ENCODE data around the gene TXNDC16.

DNA sequence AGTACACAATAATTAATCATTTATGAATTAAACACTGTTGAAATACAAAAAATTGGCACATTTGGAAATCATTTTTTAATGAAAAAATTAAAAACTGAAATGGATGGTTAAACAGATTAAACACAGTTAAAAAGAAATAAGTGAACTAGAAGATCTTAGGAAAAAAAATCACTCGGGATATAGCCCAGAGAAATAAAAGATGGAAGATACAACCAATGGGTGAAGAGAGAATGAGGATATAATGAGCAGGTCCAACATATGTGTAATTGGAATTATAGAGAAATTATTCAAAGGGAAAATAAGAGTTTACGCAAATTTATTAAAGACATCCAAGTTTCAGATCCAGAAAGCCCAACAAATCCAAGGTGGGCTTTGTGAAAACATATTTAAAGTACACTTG, 6.4 kb upstream of the TXNDC16 start:
- TF ChIP-seq, protein P1, sequence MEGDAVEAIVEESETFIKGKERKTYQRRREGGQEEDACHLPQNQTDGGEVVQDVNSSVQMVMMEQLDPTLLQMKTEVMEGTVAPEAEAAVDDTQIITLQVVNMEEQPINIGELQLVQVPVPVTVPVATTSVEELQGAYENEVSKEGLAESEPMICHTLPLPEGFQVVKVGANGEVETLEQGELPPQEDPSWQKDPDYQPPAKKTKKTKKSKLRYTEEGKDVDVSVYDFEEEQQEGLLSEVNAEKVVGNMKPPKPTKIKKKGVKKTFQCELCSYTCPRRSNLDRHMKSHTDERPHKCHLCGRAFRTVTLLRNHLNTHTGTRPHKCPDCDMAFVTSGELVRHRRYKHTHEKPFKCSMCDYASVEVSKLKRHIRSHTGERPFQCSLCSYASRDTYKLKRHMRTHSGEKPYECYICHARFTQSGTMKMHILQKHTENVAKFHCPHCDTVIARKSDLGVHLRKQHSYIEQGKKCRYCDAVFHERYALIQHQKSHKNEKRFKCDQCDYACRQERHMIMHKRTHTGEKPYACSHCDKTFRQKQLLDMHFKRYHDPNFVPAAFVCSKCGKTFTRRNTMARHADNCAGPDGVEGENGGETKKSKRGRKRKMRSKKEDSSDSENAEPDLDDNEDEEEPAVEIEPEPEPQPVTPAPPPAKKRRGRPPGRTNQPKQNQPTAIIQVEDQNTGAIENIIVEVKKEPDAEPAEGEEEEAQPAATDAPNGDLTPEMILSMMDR (IDR thresholded peaks at IDR 0.05; ENCODE audit: low read depth, low read length), result no peak
- TF ChIP-seq EZH2phosphoT487 (IDR thresholded peaks at IDR 0.05; ENCODE audit: low read depth), result no peak

Data from OCI-LY3 (cell line).